ENCODE data around the gene LTB4R2.

LTB4R2 gene

GRCh38 chr14:24264298-24264697, 45.6 kb upstream of the LTB4R2 start:
- TF ChIP-seq CTCF (IDR thresholded peaks at IDR 0.05) (no peak), ZFX (IDR thresholded peaks at IDR 0.05; ENCODE audit: borderline replicate concordance) (no peak)
- H3K27ac ChIP-seq, result no peak overlapping the region

GRCh38 chr14:24266344-24267244, 43.3 kb upstream of the LTB4R2 start:
- H3K27ac ChIP-seq, result no peak overlapping the region
- TF ChIP-seq CTCF (IDR thresholded peaks at IDR 0.05) (no peak), ZFX (IDR thresholded peaks at IDR 0.05; ENCODE audit: borderline replicate concordance) (no peak)

- TF ChIP-seq ZFX (IDR thresholded peaks at IDR 0.05; ENCODE audit: borderline replicate concordance), result no peak
- no peak for TF ChIP-seq CTCF (IDR thresholded peaks at IDR 0.05)
- H3K27ac ChIP-seq, result no peak overlapping the region
Observed at GRCh38 chr14:24267516-24267915, 42.4 kb upstream of the LTB4R2 start.

- TF ChIP-seq ZFX (IDR thresholded peaks at IDR 0.05; ENCODE audit: borderline replicate concordance) (no peak), CTCF (IDR thresholded peaks at IDR 0.05) (no peak)
Observed at GRCh38 chr14:24268225-24268624, 41.7 kb upstream of the LTB4R2 start.

GRCh38 chr14:24269368-24269767, 40.6 kb upstream of the LTB4R2 start:
- no peak overlapping the region for H3K27ac ChIP-seq
- no peak for TF ChIP-seq ZFX (IDR thresholded peaks at IDR 0.05; ENCODE audit: borderline replicate concordance)
- no peak for TF ChIP-seq CTCF (IDR thresholded peaks at IDR 0.05)

More at GRCh38 chr14:24268225-24268624, 41.7 kb upstream of the LTB4R2 start:
- no peak overlapping the region for H3K27ac ChIP-seq

- no peak overlapping the region for H3K27ac ChIP-seq
- TF ChIP-seq ZFX (IDR thresholded peaks at IDR 0.05; ENCODE audit: borderline replicate concordance), result no peak
- no peak for TF ChIP-seq CTCF (IDR thresholded peaks at IDR 0.05)
Observed at GRCh38 chr14:24269910-24270536, 39.9 kb upstream of the LTB4R2 start.

Data from 22Rv1 (cell line).